Fibroblast of the aortic adventitia (primary cell): Measurements from ENCODE around the gene FANCE. TPM values are rescaled to one million over a fixed set of nuclear protein-coding genes. Genes with fewer than 3 reads are reported as not detected.

Experiments
- DNase-seq: peaks from one replicate; pipeline ENCODE4 v3.0.0-alpha.2; 2010; ENCODE audit warnings: low read depth
- H3K4me3 ChIP-seq: 2 replicates; pipeline ENCODE4 v1.5.1; 2011; ENCODE audit warnings: low read depth, mild to moderate bottlenecking, control low read depth, low read length, moderate library complexity
- CTCF ChIP-seq: IDR thresholded peaks from 2 replicates; pipeline ENCODE4 v1.5.1; 2011; ENCODE audit warnings: mild to moderate bottlenecking, low read length, control low read depth, inconsistent platforms; ENCODE audit not compliant: insufficient read depth
- total RNA-seq: library from RNA; depleted of rRNA; stranded (reverse); fragments of >200 nt; gene quantifications from 2 replicates; pipeline ENCODE4 v1.2.3, GENCODE V29; 2012; ENCODE audit warnings: low replicate concordance

FANCE gene
- total RNA-seq, 1 donor, result 7.7 TPM

DNA sequence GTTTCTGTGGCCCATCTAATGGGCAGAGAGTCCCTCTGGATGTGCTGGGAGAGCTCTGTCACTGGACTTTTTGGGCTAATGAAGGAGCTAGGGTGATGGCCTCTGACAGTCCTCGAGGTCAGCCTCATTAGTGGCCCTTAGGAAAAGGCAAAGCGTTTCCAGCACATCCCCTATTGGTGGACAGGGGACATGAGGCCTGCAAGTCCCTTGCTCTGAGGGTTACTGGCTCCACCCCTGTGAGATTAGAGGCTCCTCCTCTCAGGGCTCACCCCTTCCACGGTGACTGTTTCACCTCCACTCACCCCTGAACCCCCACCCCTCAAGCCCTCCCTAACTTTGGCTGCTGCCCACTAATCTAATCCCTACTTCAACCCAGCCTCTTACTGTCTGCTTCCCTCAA is 12.8 kb upstream of the FANCE start:
- TF ChIP-seq CTCF, result no peak
- DNase-seq, result no peak
- H3K4me3 ChIP-seq, result no peak overlapping the region

- no peak for TF ChIP-seq CTCF
- H3K4me3 ChIP-seq, result no peak overlapping the region
- DNase-seq, result no peak
These were observed 10.9 kb upstream of the FANCE start for GRCh38 chr6:35441205-35441604.

DNA sequence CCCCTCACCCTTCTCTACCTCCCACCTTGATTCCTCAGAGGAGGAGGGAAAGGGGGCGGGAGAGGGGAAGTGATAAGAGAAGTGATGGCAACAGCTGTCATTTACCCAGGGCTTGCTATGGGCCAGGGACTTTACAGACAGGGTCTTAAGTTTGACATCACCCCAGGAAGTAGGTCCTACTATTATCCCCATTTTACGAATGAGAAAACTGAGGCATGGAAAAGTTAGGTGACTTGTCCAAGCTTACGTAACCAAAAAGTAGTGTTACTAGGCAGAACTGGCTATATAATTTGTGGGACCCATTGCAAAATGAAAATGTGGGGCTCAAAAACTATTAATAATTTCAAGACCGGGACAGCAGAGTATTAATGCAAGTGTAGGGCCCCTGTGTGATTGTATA is 10.5 kb upstream of the FANCE start:
- H3K4me3 ChIP-seq, result no peak overlapping the region
- no peak for TF ChIP-seq CTCF
- DNase-seq, result no peak

DNA sequence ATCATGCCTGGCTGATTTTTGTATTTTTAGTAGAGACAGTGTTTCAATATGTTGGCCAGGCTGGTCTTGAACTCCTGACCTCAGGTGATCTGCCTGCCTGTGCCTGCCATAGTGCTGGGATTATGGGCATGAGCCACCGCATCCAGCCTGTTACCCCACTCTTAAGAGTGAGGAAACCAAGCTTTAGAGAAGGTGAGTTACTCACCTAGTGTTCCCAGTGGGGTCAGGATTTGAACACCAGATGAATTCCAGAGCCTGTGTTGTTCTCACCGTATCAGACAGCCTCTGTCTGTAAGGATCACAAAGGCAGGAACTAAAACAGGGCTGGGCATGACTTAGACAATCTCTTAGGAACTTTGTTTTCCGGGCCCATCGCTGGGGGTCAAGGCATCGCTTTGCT is 9.4 kb upstream of the FANCE start:
- DNase-seq, result no peak
- H3K4me3 ChIP-seq, result no peak overlapping the region
- no peak for TF ChIP-seq CTCF

DNA sequence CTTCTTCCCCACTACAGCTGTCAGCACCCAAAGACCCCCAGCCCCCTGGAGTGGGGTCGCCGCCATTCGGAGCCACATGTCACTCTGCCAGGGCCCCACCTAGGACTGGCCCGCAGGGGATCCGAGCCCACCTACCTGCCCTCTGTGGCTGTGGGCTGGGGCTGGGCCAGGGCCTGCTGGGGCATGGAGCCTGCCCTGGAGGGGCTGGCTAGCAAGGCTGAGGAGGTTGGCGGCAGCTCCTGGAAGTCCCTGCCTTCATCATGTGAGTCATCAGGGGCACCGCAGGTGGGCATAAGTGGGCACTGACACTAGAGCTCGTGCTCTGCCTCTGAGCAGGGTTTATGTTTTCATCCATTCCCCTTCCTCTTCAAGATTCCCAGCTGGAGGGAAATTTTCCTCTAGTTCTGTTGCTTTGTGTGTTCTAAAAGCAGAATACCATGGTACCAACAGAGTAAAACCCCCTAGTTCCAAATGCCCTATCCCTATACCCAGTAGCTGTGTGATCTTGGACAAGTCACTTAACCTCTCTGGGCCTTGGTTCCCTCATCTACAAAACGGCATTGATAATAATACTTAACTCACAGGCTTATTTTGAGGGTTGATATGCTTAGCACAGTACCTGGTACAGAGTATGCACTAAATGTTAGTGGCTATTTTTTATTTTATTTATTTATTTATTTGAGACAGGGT is 8.7 kb upstream of the FANCE start:
- no peak overlapping the region for H3K4me3 ChIP-seq
- DNase-seq, result no peak
- TF ChIP-seq CTCF, result no peak

- TF ChIP-seq CTCF, result no peak
- no peak overlapping the region for H3K4me3 ChIP-seq
- no peak for DNase-seq
These were observed 6.4 kb upstream of the FANCE start for GRCh38 chr6:35445691-35446090.

GRCh38 chr6:35448191-35448590 is 3.9 kb upstream of the FANCE start:
- no peak for TF ChIP-seq CTCF
- no peak overlapping the region for H3K4me3 ChIP-seq
- DNase-seq, result no peak
